Activated naive CD8-positive, alpha-beta T cell treated with anti-CD3 and anti-CD28 coated beads for 36 hours (primary cell): ENCODE data around the gene TCF3. TPM values are rescaled to one million over a fixed set of nuclear protein-coding genes. Genes with fewer than 3 reads are reported as not detected.

Experiments
- DNase-seq: peaks from one replicate; pipeline ENCODE4 v3.0.0; 2021
- H3K27ac Mint-ChIP-seq: one replicate; pipeline ENCODE4 v1.8.0; 2022; ENCODE audit warnings: mild to moderate bottlenecking, moderate library complexity, mixed read lengths
- H3K27me3 Mint-ChIP-seq: one replicate; pipeline ENCODE4 v1.8.0; 2022; ENCODE audit warnings: mild to moderate bottlenecking, mixed read lengths
- H3K36me3 Mint-ChIP-seq: one replicate; pipeline ENCODE4 v1.8.0; 2021; ENCODE audit warnings: mild to moderate bottlenecking, mixed read lengths
- H3K4me1 Mint-ChIP-seq: one replicate; pipeline ENCODE4 v1.8.0; 2021; ENCODE audit warnings: mixed read lengths
- H3K4me3 Mint-ChIP-seq: one replicate; pipeline ENCODE4 v1.8.0; 2022; ENCODE audit warnings: mild to moderate bottlenecking, moderate library complexity, mixed read lengths
- H3K9me3 Mint-ChIP-seq: one replicate; pipeline ENCODE4 v1.8.0; 2022; ENCODE audit warnings: mixed read lengths
- total RNA-seq, 2 experiments: library from RNA; stranded (reverse); gene quantifications; one replicate each; pipeline ENCODE4 v1.2.3, GENCODE V29; 2021

TCF3 gene
- total RNA-seq, 2 experiments from 2014 or later, result 106 TPM

DNA sequence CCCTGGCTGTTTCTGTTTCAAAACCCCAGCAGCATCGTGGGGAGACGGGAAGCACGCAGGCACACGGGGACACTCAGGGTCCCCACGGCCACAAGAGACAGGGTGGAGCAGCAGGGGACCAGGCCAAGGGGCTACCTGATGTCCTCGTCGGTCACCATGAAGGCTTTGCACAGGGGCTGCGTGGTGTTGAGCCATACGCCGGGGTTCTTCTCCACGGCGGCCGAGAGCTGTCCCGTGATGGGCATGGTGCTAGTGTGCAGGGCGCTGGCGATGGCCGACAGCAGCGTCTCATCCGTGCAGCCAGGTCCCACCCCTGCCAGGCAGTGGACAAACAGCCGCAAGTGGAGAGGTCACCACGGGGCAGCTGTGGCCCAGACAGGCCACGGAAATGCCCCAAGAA lies 71.5 kb downstream of the TCF3 start:
- H3K27ac Mint-ChIP-seq, result no peak overlapping the region
- no peak overlapping the region for H3K4me3 Mint-ChIP-seq
- DNase-seq, result no peak
- peaks cover 1% of the 10 kb centered on the region for H3K4me1 Mint-ChIP-seq
- peaks cover 9% of the 10 kb centered on the region for H3K36me3 Mint-ChIP-seq
- no peaks in the 10 kb centered on the region for H3K9me3 Mint-ChIP-seq
- no peaks in the 10 kb centered on the region for H3K27me3 Mint-ChIP-seq

DNA sequence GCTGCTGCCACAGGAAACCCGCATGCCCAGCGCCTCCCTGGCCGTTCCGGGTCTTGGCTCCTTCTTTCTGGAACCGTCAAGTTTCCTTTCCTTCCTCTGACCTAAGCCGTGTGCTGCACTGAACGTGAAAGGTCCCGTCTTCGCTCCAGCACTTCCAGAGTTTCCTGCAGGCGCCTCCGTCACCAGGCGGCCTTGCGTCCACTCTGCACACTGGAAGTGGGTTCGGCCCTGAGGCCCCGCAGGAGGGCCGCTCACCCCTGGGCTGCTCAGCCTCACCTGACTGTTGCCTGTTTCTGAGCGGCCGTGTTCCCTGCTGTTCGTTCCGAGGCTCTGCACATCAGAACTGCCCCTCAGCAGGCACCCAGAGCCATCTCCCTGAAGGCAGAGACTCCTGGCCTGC lies 72.0 kb downstream of the TCF3 start:
- Mint-ChIP-seq H3K36me3 (peaks cover 9% of the 10 kb centered on the region), H3K27me3 (no peaks in the 10 kb centered on the region), H3K4me1 (no peaks in the 10 kb centered on the region), H3K27ac (no peak overlapping the region), H3K9me3 (no peaks in the 10 kb centered on the region), H3K4me3 (no peak overlapping the region)
- no peak for DNase-seq

DNA sequence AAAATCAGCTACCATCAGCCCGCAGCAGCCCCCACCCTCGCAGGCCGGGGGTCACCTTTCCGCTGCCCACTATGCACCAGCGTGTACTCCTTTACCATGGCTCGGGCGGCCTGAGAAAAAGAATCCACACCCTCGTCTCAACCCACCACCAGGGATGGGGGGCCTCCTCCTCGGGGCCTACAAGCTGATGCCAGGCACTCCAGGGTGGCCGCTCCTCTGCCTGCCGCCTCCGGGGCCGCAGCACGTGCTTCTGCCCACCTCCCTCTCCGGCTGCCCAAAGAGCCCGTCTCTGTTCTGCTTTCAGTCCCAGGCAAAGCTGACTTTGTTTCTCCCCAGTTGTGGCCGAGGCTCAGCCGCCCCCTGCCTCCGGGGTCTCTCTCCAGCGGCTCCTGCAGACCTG lies 73.2 kb downstream of the TCF3 start:
- no peak for DNase-seq
- Mint-ChIP-seq H3K4me1 (peaks cover 2% of the 10 kb centered on the region), H3K27me3 (no peaks in the 10 kb centered on the region), H3K9me3 (no peaks in the 10 kb centered on the region), H3K4me3 (no peak overlapping the region), H3K36me3 (peaks cover 5% of the 10 kb centered on the region), H3K27ac (no peak overlapping the region)

DNA sequence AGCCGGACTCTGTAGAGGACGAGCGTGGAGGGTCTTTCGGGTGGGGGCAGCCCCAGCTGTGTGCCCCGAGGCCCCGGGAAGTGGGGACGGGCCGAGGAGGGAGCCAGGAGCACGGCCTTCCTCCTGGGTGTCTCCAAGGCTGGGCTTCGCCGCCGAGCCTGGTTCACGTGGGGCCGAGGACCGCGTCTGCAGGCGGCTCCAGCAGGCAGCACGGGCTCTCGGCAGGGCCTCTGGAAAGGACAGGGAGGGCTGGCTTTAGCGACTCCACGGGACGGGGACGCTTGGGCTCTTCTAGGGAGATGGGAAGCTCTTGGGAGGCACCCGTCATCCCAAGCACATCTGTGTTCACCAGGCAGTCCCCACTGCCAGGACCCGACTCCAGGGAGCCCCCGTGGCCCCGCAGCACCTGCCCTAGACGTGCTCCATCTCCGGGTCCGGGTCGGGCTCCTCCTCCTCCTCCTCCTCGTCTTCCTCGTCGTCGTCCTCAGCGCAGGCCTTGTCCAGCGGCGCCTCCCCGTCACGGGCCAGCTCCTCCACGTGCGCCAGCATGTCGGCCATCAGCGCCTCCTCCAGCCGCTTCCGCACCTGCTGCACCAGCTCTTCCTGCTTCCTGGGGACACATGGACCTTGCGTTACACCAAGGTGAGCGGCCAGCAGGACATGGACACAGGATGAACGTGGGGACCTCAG lies 74.3 kb downstream of the TCF3 start:
- no peak for DNase-seq
- Mint-ChIP-seq H3K4me1 (peaks cover 2% of the 10 kb centered on the region), H3K4me3 (no peak overlapping the region), H3K36me3 (peaks cover 5% of the 10 kb centered on the region), H3K27me3 (no peaks in the 10 kb centered on the region), H3K27ac (no peak overlapping the region), H3K9me3 (no peaks in the 10 kb centered on the region)

DNA sequence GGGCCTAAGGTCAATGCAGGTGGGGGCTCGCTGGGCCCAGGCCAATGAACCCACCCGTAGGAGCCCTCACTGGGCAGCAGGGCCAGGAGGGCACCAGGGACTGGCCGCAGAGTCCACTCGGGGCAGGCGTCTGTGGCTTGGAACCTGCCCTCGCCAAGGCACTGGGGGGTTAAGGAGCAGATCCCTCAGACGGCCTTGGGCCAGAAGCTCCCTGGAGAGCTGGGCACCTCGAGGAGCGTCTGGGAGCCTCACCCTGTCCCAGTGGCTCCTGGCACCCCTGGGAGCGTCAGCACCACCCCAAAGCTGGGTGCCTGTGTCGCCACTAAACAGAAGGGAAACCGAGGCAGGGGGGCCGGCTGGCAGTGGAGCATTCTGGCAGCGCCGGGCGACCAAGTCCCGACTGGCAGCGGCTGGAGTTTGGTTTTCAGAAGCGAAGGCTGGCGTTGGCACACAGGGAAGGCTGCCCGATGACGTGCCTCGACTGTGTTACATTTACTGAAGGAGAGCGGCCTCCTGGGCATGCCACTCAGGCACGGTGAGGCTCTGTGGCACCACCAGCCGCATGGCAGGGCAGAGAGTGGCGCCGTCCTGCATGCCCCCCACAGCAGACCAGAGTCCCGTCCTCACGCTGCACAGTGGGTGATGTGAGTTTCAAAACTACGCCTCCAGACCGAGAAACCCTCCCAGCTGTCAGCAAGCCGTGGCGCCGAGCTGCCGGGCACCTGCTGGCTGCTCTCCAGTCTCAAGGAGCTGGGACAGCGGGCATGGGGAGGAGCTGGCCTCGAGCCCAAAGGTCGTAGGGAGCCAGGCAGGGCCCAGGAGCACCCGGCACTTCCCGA lies 75.1 kb downstream of the TCF3 start:
- Mint-ChIP-seq H3K9me3 (no peaks in the 10 kb centered on the region), H3K4me3 (no peak overlapping the region), H3K27ac (no peak overlapping the region), H3K36me3 (peaks cover 5% of the 10 kb centered on the region), H3K4me1 (peaks cover 2% of the 10 kb centered on the region), H3K27me3 (no peaks in the 10 kb centered on the region)
- DNase-seq, result no peak

DNA sequence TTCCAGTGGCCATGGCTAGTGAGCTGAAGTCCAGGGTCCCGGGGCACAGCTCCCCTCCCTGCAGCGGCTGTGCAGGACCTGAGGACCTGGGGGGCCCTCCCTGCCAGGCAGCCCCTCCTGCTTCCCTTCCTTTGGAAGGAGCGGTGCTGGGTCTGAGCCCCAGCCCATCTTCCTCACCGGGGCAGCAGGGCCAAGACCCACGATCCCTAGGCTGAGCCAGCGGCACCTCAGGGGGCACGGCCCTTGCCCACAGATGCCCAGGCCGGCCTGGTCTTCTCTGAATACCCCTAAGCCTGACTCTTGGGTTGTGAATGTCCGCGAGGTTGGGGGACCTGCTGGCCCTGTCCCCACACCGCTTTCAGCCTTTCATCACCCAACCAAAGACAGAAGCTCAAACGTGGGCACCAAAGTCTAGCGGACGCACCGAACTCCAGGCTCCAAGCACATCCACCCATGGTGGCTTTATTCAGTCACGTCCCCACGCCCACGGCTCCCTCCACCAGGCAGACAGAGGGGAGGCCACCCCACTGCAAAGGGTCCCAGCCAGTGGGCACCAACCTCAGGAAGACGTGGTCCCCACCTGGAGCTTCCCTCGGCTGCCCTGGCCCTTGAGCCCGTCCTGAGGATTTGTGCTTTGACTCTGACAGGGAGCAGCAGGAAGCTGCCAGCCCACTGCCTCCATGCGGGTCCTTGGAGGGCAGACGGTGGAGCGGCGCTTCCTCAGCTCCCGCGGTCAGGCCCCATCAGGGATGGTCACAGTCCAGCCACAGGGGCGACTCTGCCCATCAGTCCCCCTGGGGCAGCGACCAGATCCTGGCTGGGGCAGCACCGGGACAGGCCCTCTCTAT lies 75.9 kb downstream of the TCF3 start:
- no peak for DNase-seq
- H3K27me3 Mint-ChIP-seq, result no peaks in the 10 kb centered on the region
- no peaks in the 10 kb centered on the region for H3K9me3 Mint-ChIP-seq
- H3K4me3 Mint-ChIP-seq, result no peak overlapping the region
- H3K27ac Mint-ChIP-seq, result no peak overlapping the region
- peaks cover 5% of the 10 kb centered on the region for H3K36me3 Mint-ChIP-seq
- peaks cover 2% of the 10 kb centered on the region for H3K4me1 Mint-ChIP-seq

DNA sequence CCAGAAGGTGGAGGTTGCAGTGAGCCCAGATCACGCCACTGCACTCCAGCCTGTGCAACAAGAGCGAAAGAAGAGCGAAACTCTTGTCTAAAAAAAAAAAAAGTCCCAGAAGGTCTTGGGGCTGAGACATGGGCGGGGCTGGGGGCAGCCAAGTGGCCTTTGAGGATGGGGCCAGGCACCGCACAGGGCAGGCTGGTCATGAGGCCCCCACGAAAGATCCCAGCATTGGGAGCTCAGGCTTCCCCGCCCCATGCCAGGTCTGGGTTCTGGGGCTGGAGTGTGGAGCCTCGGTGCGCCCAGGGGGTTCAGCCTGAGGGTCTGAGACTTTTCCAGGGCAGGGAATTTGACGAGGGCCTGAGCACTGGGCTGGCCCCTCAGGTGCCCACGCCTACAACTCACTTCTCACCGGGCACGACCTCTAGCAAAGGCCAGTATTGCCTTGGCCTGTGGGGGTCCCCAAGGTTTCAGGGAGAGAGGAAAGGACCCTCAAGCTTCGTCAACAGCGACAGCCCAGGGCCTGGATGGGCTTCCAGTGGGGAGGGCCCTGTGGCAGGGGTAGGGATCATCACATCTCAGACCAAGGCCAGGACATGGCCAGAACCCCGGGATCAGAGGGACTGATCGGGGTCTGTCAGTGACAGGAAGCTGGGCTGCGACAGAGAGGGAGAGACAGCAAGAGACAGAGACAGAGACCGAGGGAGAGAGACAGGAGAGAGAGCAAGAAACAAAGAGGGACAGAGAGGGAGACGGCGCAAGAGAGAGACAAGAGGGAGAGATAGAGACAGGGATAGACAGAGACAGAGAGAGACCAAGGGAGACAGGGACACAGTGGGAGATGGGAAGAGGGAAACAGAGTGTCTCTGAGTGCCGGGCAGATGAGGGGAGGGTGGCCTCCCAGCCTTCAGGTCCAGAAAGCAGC lies 76.8 kb downstream of the TCF3 start:
- peaks cover under 1% of the 10 kb centered on the region for H3K27me3 Mint-ChIP-seq
- H3K4me3 Mint-ChIP-seq, result no peak overlapping the region
- peaks cover 2% of the 10 kb centered on the region for H3K4me1 Mint-ChIP-seq
- H3K27ac Mint-ChIP-seq, result no peak overlapping the region
- DNase-seq, result no peak
- peaks cover 5% of the 10 kb centered on the region for H3K36me3 Mint-ChIP-seq
- H3K9me3 Mint-ChIP-seq, result no peaks in the 10 kb centered on the region

DNA sequence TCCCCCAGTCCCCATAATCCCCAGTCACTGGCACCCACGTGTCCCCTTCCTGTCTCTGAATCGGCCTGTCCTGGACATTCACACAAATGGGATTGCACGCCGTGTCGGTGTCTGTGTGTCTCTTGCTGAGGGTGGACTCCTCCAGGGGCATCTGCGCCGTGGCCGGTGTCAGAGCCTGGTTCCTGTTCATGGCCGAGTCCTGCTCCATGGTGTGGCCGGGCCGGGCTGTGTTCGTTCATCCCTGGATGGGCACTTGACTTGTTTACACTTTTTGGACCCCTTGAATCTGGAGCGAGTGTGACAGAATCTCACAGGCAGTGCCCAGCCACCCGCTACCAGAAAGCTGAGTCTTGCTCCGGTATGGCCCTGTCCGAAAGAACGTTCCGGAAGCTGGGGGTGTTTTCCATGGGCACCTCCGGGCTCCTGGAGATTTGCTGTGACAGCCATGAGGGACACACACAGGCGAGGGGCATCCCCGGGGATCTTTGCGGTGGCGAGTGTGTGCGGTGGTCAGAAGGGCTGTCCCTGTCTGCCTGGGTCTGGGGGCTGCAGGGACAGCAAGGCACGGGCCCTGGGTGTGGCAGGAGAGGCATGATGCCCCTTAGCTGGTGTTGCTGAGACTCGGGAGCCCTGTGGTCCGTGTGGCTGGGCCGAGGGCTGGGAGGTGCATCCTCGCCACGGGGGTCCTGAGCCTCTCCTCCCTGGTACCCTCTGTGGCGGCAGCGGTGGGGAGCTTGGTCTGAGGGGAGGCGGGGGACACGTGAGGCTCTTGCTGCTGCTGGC lies 77.9 kb downstream of the TCF3 start:
- Mint-ChIP-seq H3K36me3 (peaks cover 4% of the 10 kb centered on the region), H3K9me3 (no peaks in the 10 kb centered on the region), H3K27ac (peak overlapping the region; percentile 42), H3K4me1 (peaks cover 2% of the 10 kb centered on the region), H3K27me3 (peaks cover 11% of the 10 kb centered on the region), H3K4me3 (no peak overlapping the region)
- no peak for DNase-seq

DNA sequence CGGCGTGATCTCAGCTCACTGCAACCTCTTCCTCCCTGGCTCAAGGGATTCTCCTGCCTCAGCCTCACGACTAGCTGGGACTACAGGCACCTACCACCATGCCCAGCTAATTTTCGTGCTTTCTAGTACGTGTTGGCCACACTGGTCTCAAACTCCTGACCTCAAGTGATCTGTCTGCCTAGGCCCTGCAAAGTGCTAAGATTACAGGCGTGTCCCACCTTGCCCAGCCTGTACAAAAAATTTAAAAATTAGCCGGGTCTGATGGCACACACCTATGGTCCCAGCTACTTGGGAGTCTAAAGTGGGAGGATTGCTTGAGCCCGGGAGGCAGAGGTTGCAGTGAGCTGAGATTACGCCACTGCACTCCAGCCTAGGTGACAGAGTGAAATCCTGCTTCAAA lies 79.6 kb downstream of the TCF3 start:
- Mint-ChIP-seq H3K4me3 (no peak overlapping the region), H3K27me3 (peaks cover 13% of the 10 kb centered on the region), H3K36me3 (no peaks in the 10 kb centered on the region), H3K9me3 (no peaks in the 10 kb centered on the region), H3K27ac (no peak overlapping the region), H3K4me1 (peaks cover 2% of the 10 kb centered on the region)
- DNase-seq, result no peak

DNA sequence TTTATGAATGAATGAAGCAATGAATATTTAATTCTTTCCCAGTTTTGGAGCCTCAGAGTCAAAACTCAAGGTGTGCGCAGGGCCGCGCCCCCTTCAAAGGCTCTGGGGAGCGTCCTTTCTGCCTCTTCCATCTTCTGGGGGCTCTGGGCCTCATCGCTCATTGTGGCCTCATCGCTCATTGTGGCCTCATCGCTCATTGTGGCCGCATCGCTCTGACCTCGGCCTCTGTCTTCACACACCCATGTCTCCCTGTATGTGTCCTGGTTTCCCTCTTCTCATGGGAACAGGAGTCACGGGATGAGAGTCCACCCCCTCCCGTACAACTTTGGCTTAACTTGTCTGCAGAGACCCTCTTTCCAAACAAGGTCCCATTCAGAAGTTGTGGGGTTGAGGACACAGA lies 81.1 kb downstream of the TCF3 start:
- Mint-ChIP-seq H3K27ac (no peak overlapping the region), H3K4me1 (peaks cover 2% of the 10 kb centered on the region), H3K27me3 (peaks cover 13% of the 10 kb centered on the region), H3K36me3 (no peaks in the 10 kb centered on the region), H3K4me3 (no peak overlapping the region), H3K9me3 (no peaks in the 10 kb centered on the region)
- no peak for DNase-seq

DNA sequence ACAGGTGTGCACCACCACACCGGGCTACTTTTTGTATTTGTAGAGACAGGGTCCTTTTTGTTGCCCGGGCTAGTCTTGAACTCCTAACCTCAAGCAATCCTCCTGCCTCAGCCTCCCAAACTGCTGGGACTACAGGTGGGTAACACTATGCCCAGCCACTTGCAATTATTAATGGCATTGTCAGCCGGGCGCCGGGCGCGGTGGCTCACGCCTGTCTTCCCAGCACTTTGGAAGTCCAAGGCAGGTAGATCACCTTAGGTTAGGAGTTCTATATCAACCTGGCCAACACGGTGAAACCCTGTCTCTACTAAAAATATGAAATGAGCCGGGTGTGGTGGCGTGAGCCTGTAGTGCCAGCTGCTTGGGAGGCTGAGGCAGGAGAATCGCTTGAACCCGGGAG lies 81.6 kb downstream of the TCF3 start:
- Mint-ChIP-seq H3K9me3 (no peaks in the 10 kb centered on the region), H3K27me3 (peaks cover 13% of the 10 kb centered on the region), H3K36me3 (no peaks in the 10 kb centered on the region), H3K4me1 (peaks cover 2% of the 10 kb centered on the region), H3K27ac (no peak overlapping the region), H3K4me3 (no peak overlapping the region)
- DNase-seq, result no peak

DNA sequence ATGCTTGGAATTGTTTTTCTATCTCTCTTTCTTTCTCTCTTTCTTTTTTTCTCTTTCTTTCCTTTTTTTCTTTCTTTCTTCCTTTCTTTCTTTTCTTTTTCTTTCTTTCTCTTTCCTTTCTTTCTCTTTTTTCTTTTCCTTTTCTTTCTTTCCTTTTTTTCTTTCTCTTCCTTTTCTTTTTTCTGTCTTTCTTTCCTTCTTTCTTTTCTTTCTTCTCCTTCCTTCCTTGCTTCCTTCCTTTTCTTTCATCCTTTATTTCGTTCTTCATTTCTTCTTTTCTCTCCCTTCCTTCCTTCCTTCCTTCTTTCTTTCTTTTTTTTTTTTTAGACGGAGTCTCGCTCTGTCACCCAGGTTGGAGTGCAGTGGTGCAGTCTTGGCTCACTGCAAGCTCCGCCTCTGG lies 82.4 kb downstream of the TCF3 start:
- Mint-ChIP-seq H3K27me3 (peaks cover 13% of the 10 kb centered on the region), H3K4me3 (no peak overlapping the region), H3K36me3 (no peaks in the 10 kb centered on the region), H3K27ac (no peak overlapping the region), H3K9me3 (no peaks in the 10 kb centered on the region), H3K4me1 (peaks cover 2% of the 10 kb centered on the region)
- no peak for DNase-seq

DNA sequence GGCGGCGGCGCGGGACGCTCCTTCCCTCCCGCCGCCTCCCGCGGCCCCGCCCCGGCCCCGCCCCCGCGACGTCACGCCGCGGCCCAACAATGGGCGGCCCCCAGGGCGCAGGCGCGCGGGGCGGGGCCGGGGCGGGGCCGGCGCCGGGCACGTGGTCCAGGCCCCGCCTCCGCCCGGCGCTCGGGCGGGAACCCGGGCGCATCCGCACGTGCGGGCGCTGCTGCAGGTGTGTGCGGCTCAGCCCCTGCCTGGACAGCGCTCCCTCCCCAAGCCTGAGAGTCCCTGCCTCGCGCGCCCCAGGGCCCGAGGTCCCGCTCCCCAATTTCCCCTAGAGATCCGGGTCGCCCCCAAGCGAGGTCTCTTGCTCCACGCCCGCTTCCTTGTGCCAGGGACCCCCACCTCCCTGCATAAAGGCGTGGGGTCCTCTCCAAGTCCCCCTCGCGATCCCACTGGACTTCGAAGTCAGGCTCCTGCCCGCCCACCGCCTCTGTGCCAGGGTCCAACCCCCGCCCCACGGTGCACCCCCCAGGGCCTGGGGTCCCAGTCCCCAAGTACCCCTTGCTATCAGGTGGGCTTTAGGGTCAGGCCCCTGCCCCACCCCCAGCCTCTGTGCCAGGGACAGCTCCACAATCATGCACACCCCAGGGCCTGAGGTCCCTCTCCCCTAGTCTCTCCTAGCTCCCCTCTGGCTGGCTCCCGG lies 83.9 kb downstream of the TCF3 start, which contains the start of gene MEX3D:
Gene MEX3D (minus strand): TSS at position 6 of the 700 bp plus-strand sequence. CDS start 267 bp downstream, outside the sequence.
- Mint-ChIP-seq H3K4me1 (no peaks in the 10 kb centered on the region), H3K4me3 (peak within 1 kb of the TSS; percentile 32), H3K27me3 (peaks cover 13% of the 10 kb centered on the region), H3K9me3 (no peaks in the 10 kb centered on the region), H3K27ac (no peak within 1 kb of the TSS), H3K36me3 (no peaks in the 10 kb centered on the region)
- peak; percentile 84 for DNase-seq
